Epithelial cell of proximal tubule (primary cell): ENCODE data around the gene DRICH1. TPM values are rescaled to one million over a fixed set of nuclear protein-coding genes. Genes with fewer than 3 reads are reported as not detected.
"Not testable (repeated sequence)": the region's sequence is repeated elsewhere in the genome, so short reads cannot be mapped to it uniquely, and the experiment has no call there.

Experiments used
- DNase-seq: peaks from one replicate; pipeline ENCODE4 v3.0.0-alpha.2; 2011; ENCODE audit warnings: low read depth
- H3K4me3 ChIP-seq: 2 replicates; pipeline ENCODE4 v1.5.1; 2011; ENCODE audit warnings: low read depth, mild to moderate bottlenecking, low read length
- CTCF ChIP-seq: conservative IDR thresholded peaks from 2 replicates; pipeline ENCODE4 v1.5.1; 2012; ENCODE audit warnings: low read depth, mild to moderate bottlenecking, low read length
- total RNA-seq: library from RNA; depleted of rRNA; stranded (reverse); fragments of >200 nt; gene quantifications from 2 replicates; pipeline ENCODE4 v1.2.3, GENCODE V29; 2015

DRICH1 gene
- total RNA-seq, 1 donor from 2014 or later, result not detected

- no peak overlapping the region for H3K4me3 ChIP-seq
- no peak for DNase-seq
- TF ChIP-seq CTCF, result no peak
Measured at GRCh38 chr22:23673826-23674690, 41.9 kb upstream of the DRICH1 start.

GRCh38 chr22:23673050-23673620 lies 41.0 kb upstream of the DRICH1 start:
- no peak for DNase-seq
- H3K4me3 ChIP-seq, result no peak overlapping the region
- TF ChIP-seq CTCF, result no peak

GRCh38 chr22:23672307-23673049 lies 40.4 kb upstream of the DRICH1 start:
- not testable (repeated sequence) for DNase-seq, H3K4me3 ChIP-seq

- DNase-seq, H3K4me3 ChIP-seq: not testable (repeated sequence)
Measured at GRCh38 chr22:23671387-23671786, 39.3 kb upstream of the DRICH1 start.

- DNase-seq, result no peak
- no peak for TF ChIP-seq CTCF
- H3K4me3 ChIP-seq, result no peak overlapping the region
Measured at GRCh38 chr22:23670378-23671295, 38.5 kb upstream of the DRICH1 start.

- not testable (repeated sequence) for DNase-seq
Measured at GRCh38 chr22:23660381-23660780, 28.3 kb upstream of the DRICH1 start.

GRCh38 chr22:23657727-23658126 lies 25.6 kb upstream of the DRICH1 start:
- H3K4me3 ChIP-seq, result no peak overlapping the region
- TF ChIP-seq CTCF, result no peak

More at GRCh38 chr22:23660381-23660780, 28.3 kb upstream of the DRICH1 start:
- not testable (repeated sequence) for H3K4me3 ChIP-seq

More at GRCh38 chr22:23657727-23658126, 25.6 kb upstream of the DRICH1 start:
- no peak for DNase-seq
